MCF 10A (cell line): ENCODE data around the gene CRYGS. TPM values are rescaled to one million over a fixed set of nuclear protein-coding genes. Genes with fewer than 3 reads are reported as not detected.

Experiments
- BruUV-seq: library from RNA; stranded (reverse); fragments of 400-500 nt; replicated peaks from 2 replicates; lab custom pipeline; 2021; lab: Mats Ljungman, UMichigan
- CTCF ChIA-PET: fragments of 300-600 bp; sonication (Branson Sonifier 250); formaldehyde crosslinking; extraction: SDS; loops from one replicate; lab custom pipeline; 2021; ENCODE audit warnings: antibody characterized with exemption, inconsistent platforms; lab: Yijun Ruan, JAX
- POLR2A ChIA-PET: fragments of 300-600, 350-650 bp; sonication (Branson Sonifier 250); formaldehyde crosslinking; extraction: SDS; loops from one replicate; lab custom pipeline; 2020; ENCODE audit warnings: antibody characterized with exemption, inconsistent platforms; lab: Yijun Ruan, JAX
- DNase-seq: peaks from one replicate; pipeline ENCODE4 v3.0.0-alpha.2; 2018; ENCODE audit not compliant: unreplicated experiment
- H3K27ac Mint-ChIP-seq: one replicate; pipeline ENCODE4 v1.8.0; 2022; ENCODE audit warnings: mild to moderate bottlenecking, low read depth, mixed read lengths; ENCODE audit not compliant: unreplicated experiment
- H3K27me3 Mint-ChIP-seq: one replicate; pipeline ENCODE4 v1.8.0; 2022; ENCODE audit warnings: mixed read lengths; ENCODE audit not compliant: insufficient read depth, unreplicated experiment
- H3K36me3 Mint-ChIP-seq: one replicate; pipeline ENCODE4 v1.8.0; 2022; ENCODE audit warnings: mild to moderate bottlenecking, moderate library complexity, mixed read lengths; ENCODE audit not compliant: insufficient read depth, unreplicated experiment
- H3K4me1 Mint-ChIP-seq: one replicate; pipeline ENCODE4 v1.8.0; 2022; ENCODE audit warnings: mixed read lengths; ENCODE audit not compliant: insufficient read depth, unreplicated experiment
- H3K4me3 Mint-ChIP-seq: one replicate; pipeline ENCODE4 v1.8.0; 2022; ENCODE audit warnings: mild to moderate bottlenecking, moderate library complexity, mixed read lengths; ENCODE audit not compliant: unreplicated experiment
- H3K9me3 Mint-ChIP-seq: one replicate; pipeline ENCODE4 v1.8.0; 2022; ENCODE audit warnings: mixed read lengths; ENCODE audit not compliant: unreplicated experiment
- intact Hi-C: fragments of 100-400 bp; cut with micrococcal nuclease; formaldehyde crosslinking; loops from 2 replicates; pipeline ENCODE4 v1.14.1; 2022
- total RNA-seq: library from RNA; stranded (reverse); gene quantifications from 2 replicates; pipeline ENCODE4 v1.2.3, GENCODE V29; 2022
- TF ChIP-seq, protein P1 (sequence below): fragments of 200-600 bp; IDR thresholded peaks from one replicate; pipeline ENCODE4 v1.8.0; 2022; ENCODE audit warnings: antibody characterized with exemption, mild to moderate bottlenecking; ENCODE audit not compliant: unreplicated experiment

Gene CRYGS
- total RNA-seq, 1 experiment from 2014 or later: 4.0 TPM

GRCh38 chr3:186590580-186591295 lies 46.6 kb upstream of the CRYGS start:
- Mint-ChIP-seq H3K4me1 (peaks cover 25% of the 10 kb centered on the region), H3K27ac (peak overlapping the region; percentile 61), H3K36me3 (peaks cover 10% of the 10 kb centered on the region), H3K27me3 (no peaks in the 10 kb centered on the region), H3K9me3 (no peaks in the 10 kb centered on the region), H3K4me3 (no peak overlapping the region)
- POLR2A ChIA-PET: interaction anchor here (0.5 to 14.3 kb wide), 15 partner anchors 8 to 483 kb away, joined by 4 to 161 read pairs (median 4); partner anchors contain the start of genes DNAJB11, EIF4A2, RFC4 and TBCCD1
- BruUV-seq: no TSS peak
- intact Hi-C loops: no loop called here
- no peak for DNase-seq
- TF ChIP-seq, protein P1, sequence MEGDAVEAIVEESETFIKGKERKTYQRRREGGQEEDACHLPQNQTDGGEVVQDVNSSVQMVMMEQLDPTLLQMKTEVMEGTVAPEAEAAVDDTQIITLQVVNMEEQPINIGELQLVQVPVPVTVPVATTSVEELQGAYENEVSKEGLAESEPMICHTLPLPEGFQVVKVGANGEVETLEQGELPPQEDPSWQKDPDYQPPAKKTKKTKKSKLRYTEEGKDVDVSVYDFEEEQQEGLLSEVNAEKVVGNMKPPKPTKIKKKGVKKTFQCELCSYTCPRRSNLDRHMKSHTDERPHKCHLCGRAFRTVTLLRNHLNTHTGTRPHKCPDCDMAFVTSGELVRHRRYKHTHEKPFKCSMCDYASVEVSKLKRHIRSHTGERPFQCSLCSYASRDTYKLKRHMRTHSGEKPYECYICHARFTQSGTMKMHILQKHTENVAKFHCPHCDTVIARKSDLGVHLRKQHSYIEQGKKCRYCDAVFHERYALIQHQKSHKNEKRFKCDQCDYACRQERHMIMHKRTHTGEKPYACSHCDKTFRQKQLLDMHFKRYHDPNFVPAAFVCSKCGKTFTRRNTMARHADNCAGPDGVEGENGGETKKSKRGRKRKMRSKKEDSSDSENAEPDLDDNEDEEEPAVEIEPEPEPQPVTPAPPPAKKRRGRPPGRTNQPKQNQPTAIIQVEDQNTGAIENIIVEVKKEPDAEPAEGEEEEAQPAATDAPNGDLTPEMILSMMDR: no peak
- CTCF ChIA-PET: interaction anchor here (0.6 to 9.6 kb wide), 7 partner anchors 8 to 231 kb away, joined by 3 to 100 read pairs (median 8); partner anchors contain the start of gene AHSG

DNA sequence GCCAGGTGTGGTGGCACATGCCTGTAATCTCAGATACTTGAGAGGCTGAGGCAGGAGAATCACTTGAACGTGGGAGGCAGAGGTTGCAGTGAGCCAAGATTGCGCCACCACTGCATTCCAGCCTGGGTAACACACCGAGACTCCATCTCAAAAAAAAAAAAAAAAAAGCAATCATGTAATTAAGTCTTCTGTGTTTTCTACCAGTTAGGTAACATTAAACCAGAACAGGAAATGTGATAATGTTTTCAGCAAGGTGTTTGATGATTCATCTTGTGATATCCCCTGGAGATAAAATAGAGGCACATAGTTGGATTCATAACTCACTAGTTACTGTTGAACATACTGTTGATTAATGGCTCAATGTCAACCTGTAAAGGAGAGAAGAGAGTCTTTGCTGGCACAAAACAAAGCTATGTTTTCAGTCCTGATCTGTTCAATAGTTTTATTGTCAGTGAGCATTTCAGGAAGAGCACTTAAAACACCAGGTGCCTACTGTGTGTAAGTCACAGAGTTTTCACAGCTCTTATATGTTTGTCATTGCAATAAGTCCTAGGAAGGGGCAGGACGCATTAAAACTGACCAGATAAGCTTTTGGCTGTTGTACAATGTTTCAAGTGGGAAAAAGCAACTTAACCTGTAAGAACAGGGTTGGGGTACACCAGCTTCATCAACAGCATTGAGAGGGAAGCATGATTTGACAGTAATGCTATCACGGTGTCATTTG lies 45.8 kb upstream of the CRYGS start:
- CTCF ChIA-PET: interaction anchor here (0.5 to 9.6 kb wide), 9 partner anchors 18 to 232 kb away, joined by 3 to 100 read pairs (median 4); partner anchors contain the start of gene AHSG
- Mint-ChIP-seq H3K4me3 (no peak overlapping the region), H3K9me3 (no peaks in the 10 kb centered on the region), H3K27me3 (no peaks in the 10 kb centered on the region), H3K4me1 (peaks cover 25% of the 10 kb centered on the region), H3K36me3 (peaks cover 17% of the 10 kb centered on the region), H3K27ac (peak overlapping the region; percentile 61)
- TF ChIP-seq, protein P1: no peak
- no TSS peak for BruUV-seq
- DNase-seq: peak; percentile 87
- intact Hi-C loops: loop anchor here (1.0 kb wide), 2 partner anchors 19 to 27 kb away; no protein-coding TSS in a partner anchor
- POLR2A ChIA-PET: interaction anchor here (0.7 to 14.3 kb wide), 18 partner anchors 9 to 216 kb away, joined by 3 to 161 read pairs (median 4); partner anchors contain the start of genes DNAJB11, EIF4A2, RFC4 and TBCCD1

DNA sequence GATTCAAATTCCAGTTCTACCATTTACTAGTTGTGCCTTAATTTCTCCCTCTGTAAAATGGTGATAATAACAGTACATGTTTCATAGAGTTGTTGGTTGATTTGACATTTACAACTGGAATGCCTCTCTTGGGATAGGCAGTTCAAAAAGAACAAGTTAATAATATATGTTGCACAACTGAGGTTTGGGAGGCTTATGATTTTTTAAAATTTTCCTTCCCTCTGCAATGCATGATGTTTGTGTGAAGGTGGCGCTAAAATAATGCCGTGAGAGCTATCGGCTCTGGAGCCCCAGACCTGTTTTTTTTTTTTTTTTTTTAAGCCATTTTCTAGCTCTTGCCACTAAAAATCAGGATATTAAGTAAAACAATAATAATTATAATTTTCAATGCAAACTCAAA lies 44.9 kb upstream of the CRYGS start:
- Mint-ChIP-seq H3K36me3 (peaks cover 25% of the 10 kb centered on the region), H3K4me1 (peaks cover 25% of the 10 kb centered on the region), H3K27ac (peak overlapping the region; percentile 86), H3K27me3 (no peaks in the 10 kb centered on the region), H3K9me3 (no peaks in the 10 kb centered on the region), H3K4me3 (peak overlapping the region; percentile 47)
- POLR2A ChIA-PET: interaction anchor here (0.7 to 14.3 kb wide), 11 partner anchors 18 to 781 kb away, joined by 3 to 161 read pairs (median 5); partner anchors contain the start of genes DNAJB11, EIF4A2, RFC4 and TBCCD1
- CTCF ChIA-PET: interaction anchor here (0.6 to 9.6 kb wide), 6 partner anchors 20 to 233 kb away, joined by 3 to 100 read pairs (median 7); partner anchors contain the start of genes AHSG and TBCCD1
- TF ChIP-seq, protein P1: peak; percentile 33
- DNase-seq: peak; percentile 73
- intact Hi-C loops: loop anchor here (1.0 kb wide), 2 partner anchors 20 to 28 kb away; no protein-coding TSS in a partner anchor
- no TSS peak for BruUV-seq
